ENCODE data around the gene OGFR.

- TF ChIP-seq EZH2 (IDR thresholded peaks at IDR 0.05; ENCODE audit: low read depth): no peak
- TF ChIP-seq, protein P1, sequence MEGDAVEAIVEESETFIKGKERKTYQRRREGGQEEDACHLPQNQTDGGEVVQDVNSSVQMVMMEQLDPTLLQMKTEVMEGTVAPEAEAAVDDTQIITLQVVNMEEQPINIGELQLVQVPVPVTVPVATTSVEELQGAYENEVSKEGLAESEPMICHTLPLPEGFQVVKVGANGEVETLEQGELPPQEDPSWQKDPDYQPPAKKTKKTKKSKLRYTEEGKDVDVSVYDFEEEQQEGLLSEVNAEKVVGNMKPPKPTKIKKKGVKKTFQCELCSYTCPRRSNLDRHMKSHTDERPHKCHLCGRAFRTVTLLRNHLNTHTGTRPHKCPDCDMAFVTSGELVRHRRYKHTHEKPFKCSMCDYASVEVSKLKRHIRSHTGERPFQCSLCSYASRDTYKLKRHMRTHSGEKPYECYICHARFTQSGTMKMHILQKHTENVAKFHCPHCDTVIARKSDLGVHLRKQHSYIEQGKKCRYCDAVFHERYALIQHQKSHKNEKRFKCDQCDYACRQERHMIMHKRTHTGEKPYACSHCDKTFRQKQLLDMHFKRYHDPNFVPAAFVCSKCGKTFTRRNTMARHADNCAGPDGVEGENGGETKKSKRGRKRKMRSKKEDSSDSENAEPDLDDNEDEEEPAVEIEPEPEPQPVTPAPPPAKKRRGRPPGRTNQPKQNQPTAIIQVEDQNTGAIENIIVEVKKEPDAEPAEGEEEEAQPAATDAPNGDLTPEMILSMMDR (conservative IDR thresholded peaks at IDR 0.05): no peak
Observed at GRCh38 chr20:62804627-62805154, at the start of gene OGFR.
